Measurements from ENCODE around the gene ARX.

DNA sequence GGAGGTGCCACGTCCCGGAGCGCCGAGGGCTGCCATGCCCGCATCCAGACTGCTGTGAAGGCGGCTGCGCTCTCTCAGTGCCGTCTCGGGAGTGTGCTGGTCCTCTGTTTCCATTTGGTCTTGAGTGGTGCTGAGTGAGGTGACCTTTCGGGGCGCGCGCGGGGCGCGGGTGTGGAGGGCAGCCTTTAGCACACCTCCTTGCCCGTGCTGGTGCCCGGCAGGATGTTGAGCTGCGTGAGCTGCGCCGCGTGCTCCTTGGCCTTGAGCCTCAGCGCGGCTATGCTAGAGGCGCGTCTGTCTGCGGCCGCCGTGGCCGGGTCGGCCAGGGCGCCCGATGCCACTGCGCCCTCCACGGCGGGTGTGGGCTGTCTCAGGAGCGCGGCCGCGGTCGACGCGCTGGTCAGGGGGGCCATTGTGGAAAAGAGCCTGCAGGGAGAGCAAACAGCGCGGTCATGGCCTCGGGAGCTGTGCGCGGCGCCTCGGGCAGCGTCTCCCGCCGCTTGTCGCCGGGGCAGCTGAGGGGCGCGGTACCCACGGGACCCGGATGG lies 11.2 kb downstream of the ARX start:
- TF ChIP-seq, protein P1, sequence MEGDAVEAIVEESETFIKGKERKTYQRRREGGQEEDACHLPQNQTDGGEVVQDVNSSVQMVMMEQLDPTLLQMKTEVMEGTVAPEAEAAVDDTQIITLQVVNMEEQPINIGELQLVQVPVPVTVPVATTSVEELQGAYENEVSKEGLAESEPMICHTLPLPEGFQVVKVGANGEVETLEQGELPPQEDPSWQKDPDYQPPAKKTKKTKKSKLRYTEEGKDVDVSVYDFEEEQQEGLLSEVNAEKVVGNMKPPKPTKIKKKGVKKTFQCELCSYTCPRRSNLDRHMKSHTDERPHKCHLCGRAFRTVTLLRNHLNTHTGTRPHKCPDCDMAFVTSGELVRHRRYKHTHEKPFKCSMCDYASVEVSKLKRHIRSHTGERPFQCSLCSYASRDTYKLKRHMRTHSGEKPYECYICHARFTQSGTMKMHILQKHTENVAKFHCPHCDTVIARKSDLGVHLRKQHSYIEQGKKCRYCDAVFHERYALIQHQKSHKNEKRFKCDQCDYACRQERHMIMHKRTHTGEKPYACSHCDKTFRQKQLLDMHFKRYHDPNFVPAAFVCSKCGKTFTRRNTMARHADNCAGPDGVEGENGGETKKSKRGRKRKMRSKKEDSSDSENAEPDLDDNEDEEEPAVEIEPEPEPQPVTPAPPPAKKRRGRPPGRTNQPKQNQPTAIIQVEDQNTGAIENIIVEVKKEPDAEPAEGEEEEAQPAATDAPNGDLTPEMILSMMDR (IDR thresholded peaks at IDR 0.05 in 4 of 5, conservative IDR thresholded peaks at IDR 0.05 in 1 of 5) = no peak
- no peak for TF ChIP-seq POLR2A (IDR thresholded peaks at IDR 0.05)

Data from gastrocnemius medialis (tissue), 4 donors.